ENCODE data around the gene PRKG2. TPM values are rescaled to one million over a fixed set of nuclear protein-coding genes. Genes with fewer than 3 reads are reported as not detected.

Gene PRKG2
- total RNA-seq, 1 experiment from 2014 or later = 0.23 TPM

GRCh38 chr4:81257816-81258215, 42.8 kb upstream of the PRKG2 start:
- Mint-ChIP-seq H3K4me1 (ENCODE audit: insufficient read depth, unreplicated experiment) (peaks cover 16% of the 10 kb centered on the region), H3K36me3 (ENCODE audit: insufficient read depth, unreplicated experiment) (no peaks in the 10 kb centered on the region), H3K27ac (ENCODE audit: low read depth, unreplicated experiment) (no peak overlapping the region), H3K27me3 (ENCODE audit: insufficient read depth, unreplicated experiment) (no peaks in the 10 kb centered on the region), H3K4me3 (ENCODE audit: unreplicated experiment) (no peak overlapping the region), H3K9me3 (ENCODE audit: unreplicated experiment) (no peaks in the 10 kb centered on the region)
- TF ChIP-seq, protein P1, sequence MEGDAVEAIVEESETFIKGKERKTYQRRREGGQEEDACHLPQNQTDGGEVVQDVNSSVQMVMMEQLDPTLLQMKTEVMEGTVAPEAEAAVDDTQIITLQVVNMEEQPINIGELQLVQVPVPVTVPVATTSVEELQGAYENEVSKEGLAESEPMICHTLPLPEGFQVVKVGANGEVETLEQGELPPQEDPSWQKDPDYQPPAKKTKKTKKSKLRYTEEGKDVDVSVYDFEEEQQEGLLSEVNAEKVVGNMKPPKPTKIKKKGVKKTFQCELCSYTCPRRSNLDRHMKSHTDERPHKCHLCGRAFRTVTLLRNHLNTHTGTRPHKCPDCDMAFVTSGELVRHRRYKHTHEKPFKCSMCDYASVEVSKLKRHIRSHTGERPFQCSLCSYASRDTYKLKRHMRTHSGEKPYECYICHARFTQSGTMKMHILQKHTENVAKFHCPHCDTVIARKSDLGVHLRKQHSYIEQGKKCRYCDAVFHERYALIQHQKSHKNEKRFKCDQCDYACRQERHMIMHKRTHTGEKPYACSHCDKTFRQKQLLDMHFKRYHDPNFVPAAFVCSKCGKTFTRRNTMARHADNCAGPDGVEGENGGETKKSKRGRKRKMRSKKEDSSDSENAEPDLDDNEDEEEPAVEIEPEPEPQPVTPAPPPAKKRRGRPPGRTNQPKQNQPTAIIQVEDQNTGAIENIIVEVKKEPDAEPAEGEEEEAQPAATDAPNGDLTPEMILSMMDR (IDR thresholded peaks at IDR 0.05; ENCODE audit: unreplicated experiment) = no peak
- BruUV-seq (replicated peaks) = no TSS peak
- no peak for DNase-seq (ENCODE audit: unreplicated experiment)
- POLR2A ChIA-PET = no interaction called here
- CTCF ChIA-PET = interaction anchor here (0.6 to 1.4 kb wide), 6 partner anchors 11 to 1647 kb away, joined by 3 to 6 read pairs (median 4); no protein-coding TSS in a partner anchor
- intact Hi-C loops (cut with micrococcal nuclease) = no loop called here

- Mint-ChIP-seq H3K4me1 (ENCODE audit: insufficient read depth, unreplicated experiment) (peaks cover 16% of the 10 kb centered on the region), H3K9me3 (ENCODE audit: unreplicated experiment) (no peaks in the 10 kb centered on the region), H3K36me3 (ENCODE audit: insufficient read depth, unreplicated experiment) (no peaks in the 10 kb centered on the region), H3K27ac (ENCODE audit: low read depth, unreplicated experiment) (no peak overlapping the region), H3K4me3 (ENCODE audit: unreplicated experiment) (no peak overlapping the region), H3K27me3 (ENCODE audit: insufficient read depth, unreplicated experiment) (no peaks in the 10 kb centered on the region)
- no TSS peak for BruUV-seq (replicated peaks)
- POLR2A ChIA-PET = no interaction called here
- DNase-seq (ENCODE audit: unreplicated experiment) = peak; percentile 11
- intact Hi-C loops (cut with micrococcal nuclease) = no loop called here
- CTCF ChIA-PET = interaction anchor here (0.6 to 1.2 kb wide), 4 partner anchors 36 to 178 kb away, joined by 3 to 4 read pairs (median 4); no protein-coding TSS in a partner anchor
- TF ChIP-seq, protein P1 (IDR thresholded peaks at IDR 0.05; ENCODE audit: unreplicated experiment) = no peak
Observed at GRCh38 chr4:81257021-81257420, 42.0 kb upstream of the PRKG2 start.

DNA sequence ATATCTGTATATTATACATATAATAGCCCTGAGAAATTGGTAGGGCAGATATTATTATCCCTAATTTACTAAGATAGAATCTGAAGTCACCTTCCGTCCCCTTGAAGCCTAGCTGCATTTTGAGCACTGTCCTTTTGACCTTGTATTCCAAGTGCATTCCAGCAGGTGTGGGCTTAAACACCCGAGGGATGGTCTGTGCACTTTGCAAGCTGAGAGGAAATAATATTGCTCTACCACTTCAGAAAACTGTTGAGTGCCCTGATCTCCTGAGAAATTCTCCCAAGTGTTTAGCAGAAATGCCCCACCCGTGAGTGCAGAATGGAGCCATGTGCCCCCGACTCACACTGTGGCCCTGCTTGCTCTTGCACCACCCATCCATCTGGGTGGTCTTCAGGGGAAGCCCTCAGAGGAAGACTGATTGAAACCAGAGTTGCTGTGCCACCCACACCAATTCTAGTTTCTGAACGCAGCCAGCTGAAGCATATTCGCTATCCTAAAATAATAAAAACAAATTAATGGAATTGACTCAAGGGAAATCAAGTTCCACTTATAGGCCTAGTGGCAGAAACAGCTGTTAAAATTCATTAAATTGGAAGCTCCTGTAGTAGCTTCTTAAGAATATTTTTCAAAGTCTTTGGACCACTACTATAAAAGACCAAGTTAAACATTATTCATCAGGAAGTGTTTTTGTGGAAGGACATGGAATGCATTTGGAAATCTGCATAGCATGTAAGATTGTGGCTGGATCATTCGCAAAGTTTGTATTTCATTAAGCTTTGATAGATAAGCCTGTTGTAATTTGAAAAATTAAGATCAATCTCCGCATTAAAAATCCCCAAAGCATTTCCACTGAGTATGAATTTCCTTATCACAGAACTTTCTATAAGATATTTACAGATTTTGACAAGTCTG, 41.3 kb upstream of the PRKG2 start:
- Mint-ChIP-seq H3K27ac (ENCODE audit: low read depth, unreplicated experiment) (no peak overlapping the region), H3K4me3 (ENCODE audit: unreplicated experiment) (no peak overlapping the region), H3K4me1 (ENCODE audit: insufficient read depth, unreplicated experiment) (peaks cover 16% of the 10 kb centered on the region), H3K27me3 (ENCODE audit: insufficient read depth, unreplicated experiment) (no peaks in the 10 kb centered on the region), H3K9me3 (ENCODE audit: unreplicated experiment) (no peaks in the 10 kb centered on the region), H3K36me3 (ENCODE audit: insufficient read depth, unreplicated experiment) (no peaks in the 10 kb centered on the region)
- no peak for DNase-seq (ENCODE audit: unreplicated experiment)
- ChIA-PET POLR2A (no interaction called here), CTCF (interaction anchor here (1.2 kb wide), 2 partner anchors 95 to 126 kb away, joined by 3 to 10 read pairs; no protein-coding TSS in a partner anchor)
- intact Hi-C loops (cut with micrococcal nuclease) = no loop called here
- TF ChIP-seq, protein P1 (IDR thresholded peaks at IDR 0.05; ENCODE audit: unreplicated experiment) = no peak
- no TSS peak for BruUV-seq (replicated peaks)

DNA sequence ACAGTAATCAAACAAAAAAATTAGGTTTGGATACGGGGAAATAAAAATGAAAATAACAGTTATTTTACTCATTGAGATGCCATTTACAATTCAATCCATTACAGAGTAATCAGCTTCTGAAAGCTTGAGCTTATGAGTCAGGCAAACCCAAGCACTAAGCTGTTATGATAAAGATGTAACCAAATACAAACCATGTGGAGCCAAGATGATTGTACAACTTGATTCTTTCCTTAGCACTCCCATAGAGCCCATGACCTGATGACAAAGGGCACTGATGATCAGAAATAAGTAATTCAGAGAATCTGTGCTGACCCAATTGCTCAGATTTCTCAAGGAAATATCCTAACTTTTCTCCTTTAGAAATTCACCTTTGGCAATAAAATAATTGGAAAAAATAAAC, 40.5 kb upstream of the PRKG2 start:
- Mint-ChIP-seq H3K27ac (ENCODE audit: low read depth, unreplicated experiment) (no peak overlapping the region), H3K9me3 (ENCODE audit: unreplicated experiment) (no peaks in the 10 kb centered on the region), H3K36me3 (ENCODE audit: insufficient read depth, unreplicated experiment) (no peaks in the 10 kb centered on the region), H3K4me3 (ENCODE audit: unreplicated experiment) (no peak overlapping the region), H3K4me1 (ENCODE audit: insufficient read depth, unreplicated experiment) (peaks cover 16% of the 10 kb centered on the region), H3K27me3 (ENCODE audit: insufficient read depth, unreplicated experiment) (no peaks in the 10 kb centered on the region)
- TF ChIP-seq, protein P1 (IDR thresholded peaks at IDR 0.05; ENCODE audit: unreplicated experiment) = no peak
- intact Hi-C loops (cut with micrococcal nuclease) = no loop called here
- ChIA-PET POLR2A (no interaction called here), CTCF (interaction anchor here (1.2 kb wide), 1 partner anchor 96 kb away, joined by 10 read pairs; no protein-coding TSS in a partner anchor)
- BruUV-seq (replicated peaks) = no TSS peak
- DNase-seq (ENCODE audit: unreplicated experiment) = peak; percentile 47
